Sigmoid colon (tissue), 4 donors: ENCODE measurements around the gene TPCN1.

Experiments
- EP300 ChIP-seq, 4 donors: sonication (generic); formaldehyde crosslinking; IDR thresholded peaks; one replicate each; pipeline ENCODE4 v1.6.1; 2017; ENCODE audit warnings: antibody characterized with exemption in 4 of 4
- POLR2AphosphoS5 ChIP-seq, 4 donors: sonication (generic); formaldehyde crosslinking; IDR thresholded peaks; one replicate each; pipeline ENCODE4 v1.6.1; 2017; ENCODE audit warnings: antibody characterized with exemption in 4 of 4
- TF ChIP-seq, protein P1 (sequence below), 4 experiments: fragments of 450-650 bp in 3 of 4; fragments of 200-600 bp in 1 of 4; IDR thresholded peaks; one replicate each; pipeline ENCODE4 v1.5.1; 2016 to 2019; ENCODE audit warnings: antibody characterized with exemption in 4 of 4, mild to moderate bottlenecking in 3 of 4, moderate library complexity in 2 of 4

DNA sequence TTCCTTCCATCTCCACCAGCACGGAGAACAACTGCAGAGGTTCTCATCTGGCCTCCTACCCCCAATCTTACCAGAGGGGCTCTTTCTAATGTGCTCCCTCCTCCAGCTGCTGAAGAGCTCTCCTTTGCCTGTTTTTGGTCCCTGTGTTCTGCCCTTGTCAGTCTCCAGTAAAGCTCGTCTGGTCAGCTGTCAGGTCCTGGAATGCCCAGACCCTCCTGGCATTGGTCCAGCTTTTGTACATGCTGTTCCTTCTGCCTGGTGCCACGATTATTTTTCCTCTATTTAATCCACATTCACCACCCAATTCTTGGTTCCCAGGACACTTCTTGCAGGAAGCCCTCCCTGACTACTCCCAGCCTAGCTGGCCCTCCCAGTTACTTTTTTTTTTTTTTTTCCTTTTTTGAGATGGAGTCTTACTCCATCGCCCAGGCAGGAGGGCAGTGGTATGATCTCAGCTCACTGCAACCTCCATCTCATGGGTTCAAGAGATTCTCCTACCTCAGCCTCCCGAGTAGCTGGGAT is 107.2 kb downstream of the TPCN1 start:
- TF ChIP-seq POLR2AphosphoS5 (IDR thresholded peaks at IDR 0.05) (no peak), EP300 (IDR thresholded peaks at IDR 0.05) (no peak)
- TF ChIP-seq, protein P1, sequence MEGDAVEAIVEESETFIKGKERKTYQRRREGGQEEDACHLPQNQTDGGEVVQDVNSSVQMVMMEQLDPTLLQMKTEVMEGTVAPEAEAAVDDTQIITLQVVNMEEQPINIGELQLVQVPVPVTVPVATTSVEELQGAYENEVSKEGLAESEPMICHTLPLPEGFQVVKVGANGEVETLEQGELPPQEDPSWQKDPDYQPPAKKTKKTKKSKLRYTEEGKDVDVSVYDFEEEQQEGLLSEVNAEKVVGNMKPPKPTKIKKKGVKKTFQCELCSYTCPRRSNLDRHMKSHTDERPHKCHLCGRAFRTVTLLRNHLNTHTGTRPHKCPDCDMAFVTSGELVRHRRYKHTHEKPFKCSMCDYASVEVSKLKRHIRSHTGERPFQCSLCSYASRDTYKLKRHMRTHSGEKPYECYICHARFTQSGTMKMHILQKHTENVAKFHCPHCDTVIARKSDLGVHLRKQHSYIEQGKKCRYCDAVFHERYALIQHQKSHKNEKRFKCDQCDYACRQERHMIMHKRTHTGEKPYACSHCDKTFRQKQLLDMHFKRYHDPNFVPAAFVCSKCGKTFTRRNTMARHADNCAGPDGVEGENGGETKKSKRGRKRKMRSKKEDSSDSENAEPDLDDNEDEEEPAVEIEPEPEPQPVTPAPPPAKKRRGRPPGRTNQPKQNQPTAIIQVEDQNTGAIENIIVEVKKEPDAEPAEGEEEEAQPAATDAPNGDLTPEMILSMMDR (IDR thresholded peaks at IDR 0.05): no peak
